Kidney (tissue), 14 donors: ENCODE results near the gene PPAN. TPM values are rescaled to one million over a fixed set of nuclear protein-coding genes. Genes with fewer than 3 reads are reported as not detected.

ENCODE experiments used
- DNase-seq, 5 donors: peaks; one replicate each; pipeline ENCODE4 v3.0.0-alpha.2; 2013 to 2020
- FAIRE-seq: peaks from 2 replicates; lab custom pipeline; 2012; peaks lifted over from hg19 to GRCh38; lab: Jason Lieb, UNC
- H3K27ac ChIP-seq, 2 donors: one replicate each; pipeline ENCODE4 v1.7.0; 2013; ENCODE audit warnings: low read depth in 2 of 2, low read length in 2 of 2, inconsistent platforms in 1 of 2
- H3K27me3 ChIP-seq: one replicate; pipeline ENCODE4 v1.7.1; 2013; ENCODE audit warnings: low read length, inconsistent platforms; ENCODE audit not compliant: control insufficient read depth, insufficient read depth
- H3K36me3 ChIP-seq, 3 donors: one replicate each; pipeline versions ENCODE4 v1.7.0 to v1.7.1; 2013; ENCODE audit warnings: low read length in 3 of 3, control low read depth in 1 of 3, inconsistent platforms in 1 of 3; ENCODE audit not compliant: insufficient read depth in 3 of 3, control insufficient read depth in 2 of 3
- H3K4me1 ChIP-seq, 3 donors: one replicate each; pipeline versions ENCODE4 v1.7.0 to v1.7.1; 2013; ENCODE audit warnings: low read length in 3 of 3, inconsistent platforms in 1 of 3, low read depth in 1 of 3; ENCODE audit not compliant: control insufficient read depth in 2 of 3, insufficient read depth in 2 of 3
- H3K4me3 ChIP-seq, 3 donors: one replicate each; pipeline versions ENCODE4 v1.7.0 to v1.8.1; 2013; ENCODE audit warnings: low read length in 3 of 3, control low read depth in 1 of 3, inconsistent platforms in 1 of 3
- H3K9ac ChIP-seq, 3 donors: one replicate each; pipeline versions ENCODE4 v1.7.0 to v1.7.1; 2013; ENCODE audit warnings: low read length in 3 of 3, control low read depth in 1 of 3, inconsistent platforms in 1 of 3
- H3K9me3 ChIP-seq, 3 donors: one replicate each; pipeline versions ENCODE4 v1.7.0 to v1.7.1; 2013; ENCODE audit warnings: low read length in 3 of 3, control low read depth in 1 of 3, inconsistent platforms in 1 of 3; ENCODE audit not compliant: control insufficient read depth in 2 of 3, insufficient read depth in 1 of 3
- intact Hi-C: fragments of 100-400 bp; cut with DNase I; formaldehyde crosslinking; loops from one replicate; pipeline ENCODE4 v1.11.1; 2022
- polyA plus RNA-seq: library from polyadenylated mRNA; stranded (reverse); fragments of 350-450 nt; fragmentation: Illumina TruSeq; extraction: RNeasy Lipid Tissue Mini Kit (QIAGEN cat#74804); gene quantifications from one replicate; pipeline ENCODE4 v1.2.3, GENCODE V29; 2014; ENCODE audit warnings: low read depth, low replicate concordance; ENCODE audit not compliant: insufficient read depth
- total RNA-seq: library from RNA; stranded (reverse); fragmentation: NEBNext Ultra II Directional; extraction: Animal tissue kit (Norgen Biotek cat#: 25700); gene quantifications from one replicate; pipeline ENCODE4 v1.2.1, GENCODE V29; 2021
- TF ChIP-seq, protein P1 (sequence below): IDR thresholded peaks from 3 replicates; pipeline ENCODE4 v1.5.1; 2012; ENCODE audit warnings: mild to moderate bottlenecking, moderate library complexity, borderline replicate concordance; ENCODE audit not compliant: insufficient read depth; ENCODE audit errors: extremely low read depth
- donor health status: control.
- donor health status: control.
- donor health status: control.
- donor health status: control.
- donor health status: control.
- donor health status: DM: yes; HTN: yes; CAD: no.
- donor health status: Normal renal cell carcinoma (clear cell type).

Gene PPAN
- total and polyA plus RNA-seq, 2 donors from 2014 or later = 25.2 to 43.2 TPM

DNA sequence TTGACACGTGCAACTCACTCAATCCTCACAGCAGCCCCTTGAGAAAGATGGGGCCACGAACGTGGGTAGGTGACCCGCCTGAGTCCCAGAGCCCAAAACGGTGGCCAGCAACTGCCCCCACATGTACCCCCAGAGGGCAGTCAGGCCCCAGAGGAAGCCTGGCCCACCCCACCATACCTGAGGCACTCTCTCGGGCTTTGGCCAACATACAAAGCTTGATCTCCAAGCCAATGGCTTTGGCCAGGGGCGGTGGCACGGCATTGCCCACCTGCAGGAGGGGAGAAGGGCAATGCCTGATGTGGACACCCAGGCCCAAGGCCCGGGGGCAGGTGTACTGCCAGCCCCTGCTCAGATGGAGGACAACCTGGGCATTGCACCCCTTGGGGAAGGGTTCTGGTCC lies 27.9 kb downstream of the PPAN start:
- no peak for FAIRE-seq
- no peak overlapping the region for H3K9ac ChIP-seq
- intact Hi-C loops = no loop called here

GRCh38 chr19:10135551-10136334 lies 29.6 kb downstream of the PPAN start:
- peaks cover 0 to 20% (median 2%) of the 10 kb centered on the region in 3 donors for H3K36me3 ChIP-seq
- no peak for FAIRE-seq
- H3K9me3 ChIP-seq = no peaks in the 10 kb centered on the region
- H3K4me1 ChIP-seq = no peaks in the 10 kb centered on the region
- peak in 1 of 5 donors; percentile 79 for DNase-seq
- no peaks in the 10 kb centered on the region for H3K27me3 ChIP-seq
- H3K9ac ChIP-seq = no peak overlapping the region
- H3K27ac ChIP-seq = no peak overlapping the region
- no peak overlapping the region for H3K4me3 ChIP-seq
- intact Hi-C loops = no loop called here
- TF ChIP-seq, protein P1, sequence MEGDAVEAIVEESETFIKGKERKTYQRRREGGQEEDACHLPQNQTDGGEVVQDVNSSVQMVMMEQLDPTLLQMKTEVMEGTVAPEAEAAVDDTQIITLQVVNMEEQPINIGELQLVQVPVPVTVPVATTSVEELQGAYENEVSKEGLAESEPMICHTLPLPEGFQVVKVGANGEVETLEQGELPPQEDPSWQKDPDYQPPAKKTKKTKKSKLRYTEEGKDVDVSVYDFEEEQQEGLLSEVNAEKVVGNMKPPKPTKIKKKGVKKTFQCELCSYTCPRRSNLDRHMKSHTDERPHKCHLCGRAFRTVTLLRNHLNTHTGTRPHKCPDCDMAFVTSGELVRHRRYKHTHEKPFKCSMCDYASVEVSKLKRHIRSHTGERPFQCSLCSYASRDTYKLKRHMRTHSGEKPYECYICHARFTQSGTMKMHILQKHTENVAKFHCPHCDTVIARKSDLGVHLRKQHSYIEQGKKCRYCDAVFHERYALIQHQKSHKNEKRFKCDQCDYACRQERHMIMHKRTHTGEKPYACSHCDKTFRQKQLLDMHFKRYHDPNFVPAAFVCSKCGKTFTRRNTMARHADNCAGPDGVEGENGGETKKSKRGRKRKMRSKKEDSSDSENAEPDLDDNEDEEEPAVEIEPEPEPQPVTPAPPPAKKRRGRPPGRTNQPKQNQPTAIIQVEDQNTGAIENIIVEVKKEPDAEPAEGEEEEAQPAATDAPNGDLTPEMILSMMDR = no peak

More for the DNA sequence above, 27.9 kb downstream of the PPAN start:
- H3K27me3 ChIP-seq = no peaks in the 10 kb centered on the region
- no peak for DNase-seq
- no peak overlapping the region for H3K4me3 ChIP-seq
- peaks cover 0 to 20% (median 2%) of the 10 kb centered on the region in 3 donors for H3K36me3 ChIP-seq
- H3K4me1 ChIP-seq = no peaks in the 10 kb centered on the region
- TF ChIP-seq, protein P1 = no peak
- no peak overlapping the region for H3K27ac ChIP-seq
- no peaks in the 10 kb centered on the region for H3K9me3 ChIP-seq

- no peak overlapping the region for H3K27ac ChIP-seq
- H3K4me3 ChIP-seq = no peak overlapping the region
- intact Hi-C loops = no loop called here
- H3K9me3 ChIP-seq = no peaks in the 10 kb centered on the region
- H3K27me3 ChIP-seq = no peaks in the 10 kb centered on the region
- peaks cover 2 to 28% (median 4%) of the 10 kb centered on the region in 3 donors for H3K36me3 ChIP-seq
- FAIRE-seq (no peak), DNase-seq (no peak)
- H3K9ac ChIP-seq = no peak overlapping the region
- TF ChIP-seq, protein P1 = no peak
- H3K4me1 ChIP-seq = no peaks in the 10 kb centered on the region
These were observed 30.8 kb downstream of the PPAN start for GRCh38 chr19:10136936-10137335.
